Suprapubic skin (tissue), 4 donors: ENCODE results near the gene BCAS1.

Source experiments
- POLR2A ChIP-seq, 2 donors: fragments of 450-650 bp; IDR thresholded peaks; one replicate each; pipeline ENCODE4 v1.6.1; 2017; ENCODE audit warnings: antibody characterized with exemption in 2 of 2, mild to moderate bottlenecking in 2 of 2, moderate library complexity in 2 of 2
- POLR2AphosphoS5 ChIP-seq, 3 donors: sonication (generic); formaldehyde crosslinking; IDR thresholded peaks; one replicate each; pipeline ENCODE4 v1.6.1; 2017; ENCODE audit warnings: antibody characterized with exemption in 3 of 3
- TF ChIP-seq, protein P1 (sequence below), 2 donors: fragments of 200-600 bp in 1 of 2; fragments of 450-650 bp in 1 of 2; sonication (generic) in 1 of 2; IDR thresholded peaks; one replicate each; pipeline ENCODE4 v1.5.1; 2016 to 2019; ENCODE audit warnings: antibody characterized with exemption in 2 of 2, mild to moderate bottlenecking in 1 of 2, moderate library complexity in 1 of 2

DNA sequence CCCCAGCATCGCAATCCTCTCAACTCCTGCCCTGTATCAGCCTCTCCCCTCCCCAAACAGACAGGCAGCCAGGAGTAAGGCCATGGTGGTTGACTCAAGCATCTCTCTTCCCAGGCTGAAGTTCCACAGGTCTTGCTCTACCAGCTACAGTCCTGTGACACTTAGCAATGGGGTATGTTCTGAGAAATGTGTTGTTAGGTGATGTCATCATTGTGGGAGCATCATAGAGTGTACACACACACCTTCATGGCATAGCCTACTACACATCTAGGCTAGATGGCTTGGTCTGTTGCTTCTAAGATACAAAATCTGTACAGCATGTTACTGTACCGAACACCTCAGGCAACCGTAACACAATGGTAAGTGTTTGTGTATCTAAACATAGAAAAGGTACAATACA is 29.5 kb upstream of the BCAS1 start:
- TF ChIP-seq, protein P1, sequence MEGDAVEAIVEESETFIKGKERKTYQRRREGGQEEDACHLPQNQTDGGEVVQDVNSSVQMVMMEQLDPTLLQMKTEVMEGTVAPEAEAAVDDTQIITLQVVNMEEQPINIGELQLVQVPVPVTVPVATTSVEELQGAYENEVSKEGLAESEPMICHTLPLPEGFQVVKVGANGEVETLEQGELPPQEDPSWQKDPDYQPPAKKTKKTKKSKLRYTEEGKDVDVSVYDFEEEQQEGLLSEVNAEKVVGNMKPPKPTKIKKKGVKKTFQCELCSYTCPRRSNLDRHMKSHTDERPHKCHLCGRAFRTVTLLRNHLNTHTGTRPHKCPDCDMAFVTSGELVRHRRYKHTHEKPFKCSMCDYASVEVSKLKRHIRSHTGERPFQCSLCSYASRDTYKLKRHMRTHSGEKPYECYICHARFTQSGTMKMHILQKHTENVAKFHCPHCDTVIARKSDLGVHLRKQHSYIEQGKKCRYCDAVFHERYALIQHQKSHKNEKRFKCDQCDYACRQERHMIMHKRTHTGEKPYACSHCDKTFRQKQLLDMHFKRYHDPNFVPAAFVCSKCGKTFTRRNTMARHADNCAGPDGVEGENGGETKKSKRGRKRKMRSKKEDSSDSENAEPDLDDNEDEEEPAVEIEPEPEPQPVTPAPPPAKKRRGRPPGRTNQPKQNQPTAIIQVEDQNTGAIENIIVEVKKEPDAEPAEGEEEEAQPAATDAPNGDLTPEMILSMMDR (IDR thresholded peaks at IDR 0.05), result no peak
- no peak for TF ChIP-seq POLR2A (IDR thresholded peaks at IDR 0.05)
- TF ChIP-seq POLR2AphosphoS5 (IDR thresholded peaks at IDR 0.05), result no peak
